ENCODE measurements around the gene AFF3. TPM values are rescaled to one million over a fixed set of nuclear protein-coding genes. Genes with fewer than 3 reads are reported as not detected.

Gene AFF3
- total RNA-seq, 1 experiment from 2014 or later: 0.22 TPM

DNA sequence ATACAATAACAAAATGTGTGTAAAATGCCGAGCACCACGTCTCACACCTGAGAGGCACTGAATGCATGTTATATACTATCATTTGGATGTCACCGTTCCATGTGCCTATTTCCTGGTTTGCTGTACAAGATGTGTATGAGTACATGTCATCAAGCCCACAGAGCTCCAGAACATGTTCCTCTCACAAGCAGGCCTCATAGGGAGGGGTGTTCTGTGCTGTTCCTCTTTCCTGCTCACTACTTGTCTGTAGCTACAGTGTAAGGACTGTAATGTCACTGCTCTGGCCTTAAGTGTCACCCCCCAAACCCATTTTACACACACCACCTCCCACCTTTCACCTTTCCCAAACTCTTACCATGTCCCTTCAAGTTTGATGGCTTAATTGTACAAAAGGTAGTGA is 1.8 kb downstream of the AFF3 start:
- TF ChIP-seq, protein P1, sequence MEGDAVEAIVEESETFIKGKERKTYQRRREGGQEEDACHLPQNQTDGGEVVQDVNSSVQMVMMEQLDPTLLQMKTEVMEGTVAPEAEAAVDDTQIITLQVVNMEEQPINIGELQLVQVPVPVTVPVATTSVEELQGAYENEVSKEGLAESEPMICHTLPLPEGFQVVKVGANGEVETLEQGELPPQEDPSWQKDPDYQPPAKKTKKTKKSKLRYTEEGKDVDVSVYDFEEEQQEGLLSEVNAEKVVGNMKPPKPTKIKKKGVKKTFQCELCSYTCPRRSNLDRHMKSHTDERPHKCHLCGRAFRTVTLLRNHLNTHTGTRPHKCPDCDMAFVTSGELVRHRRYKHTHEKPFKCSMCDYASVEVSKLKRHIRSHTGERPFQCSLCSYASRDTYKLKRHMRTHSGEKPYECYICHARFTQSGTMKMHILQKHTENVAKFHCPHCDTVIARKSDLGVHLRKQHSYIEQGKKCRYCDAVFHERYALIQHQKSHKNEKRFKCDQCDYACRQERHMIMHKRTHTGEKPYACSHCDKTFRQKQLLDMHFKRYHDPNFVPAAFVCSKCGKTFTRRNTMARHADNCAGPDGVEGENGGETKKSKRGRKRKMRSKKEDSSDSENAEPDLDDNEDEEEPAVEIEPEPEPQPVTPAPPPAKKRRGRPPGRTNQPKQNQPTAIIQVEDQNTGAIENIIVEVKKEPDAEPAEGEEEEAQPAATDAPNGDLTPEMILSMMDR (conservative IDR thresholded peaks at IDR 0.05): no peak
- H3K56ac ChIP-seq (ENCODE audit: insufficient read length, low read depth, low read length): no peak overlapping the region

More for the DNA sequence above, 1.8 kb downstream of the AFF3 start:
- Histone ChIP-seq H3K23me2 (ENCODE audit: insufficient read length, low read depth, low read length, poor library complexity, severe bottlenecking) (no peaks in the 10 kb centered on the region), H3K9me3 (ENCODE audit: control insufficient read depth, low read depth, low read length) (no peaks in the 10 kb centered on the region), H3K79me1 (ENCODE audit: insufficient read depth, low read depth, low read length, poor library complexity, severe bottlenecking) (no peaks in the 10 kb centered on the region), H2BK5ac (ENCODE audit: insufficient read length, low read length) (no peak overlapping the region), H2BK120ac (ENCODE audit: low read depth, low read length, poor library complexity, severe bottlenecking) (no peak overlapping the region), H3K14ac (ENCODE audit: insufficient read depth, low read length) (no peak overlapping the region), H2BK12ac (ENCODE audit: insufficient read length, low read depth, low read length) (no peak overlapping the region), H2BK15ac (ENCODE audit: low read depth, low read length) (no peak overlapping the region), H4K8ac (replicated peaks; ENCODE audit: insufficient read length, low read depth, low read length) (no peak overlapping the region), H2BK20ac (ENCODE audit: low read depth, low read length, poor library complexity, severe bottlenecking) (no peak overlapping the region), H3K4ac (ENCODE audit: low read depth, low read length) (no peak overlapping the region), H3K27ac (ENCODE audit: insufficient read length, low read depth, low read length) (no peak overlapping the region), H2AFZ (ENCODE audit: low read length) (no peak overlapping the region), H3T11ph (ENCODE audit: low read length) (no peak overlapping the region), H3K9ac (ENCODE audit: extremely low read depth, insufficient read length, low read length) (no peak overlapping the region), H3K27me3 (ENCODE audit: insufficient read depth, low read length) (no peaks in the 10 kb centered on the region), H2AK5ac (ENCODE audit: insufficient read length, low read length) (no peak overlapping the region), H3K79me2 (ENCODE audit: insufficient read depth, low read length) (no peaks in the 10 kb centered on the region), H3K18ac (ENCODE audit: insufficient read length, low read depth, low read length) (no peak overlapping the region), H4K91ac (ENCODE audit: insufficient read length, low read depth, low read length) (no peak overlapping the region), H3K23ac (ENCODE audit: insufficient read length, low read depth, low read length) (no peak overlapping the region), H3K4me1 (ENCODE audit: insufficient read depth, low read length) (no peaks in the 10 kb centered on the region), H4K5ac (ENCODE audit: insufficient read length, low read depth, low read length) (no peak overlapping the region), H3K4me2 (ENCODE audit: insufficient read depth, insufficient read length, low read length) (no peak overlapping the region), H4K20me1 (ENCODE audit: control insufficient read depth, insufficient read depth, insufficient read length) (no peaks in the 10 kb centered on the region)
- no peaks in the 10 kb centered on the region for H3K4me1 Mint-ChIP-seq
- WGBS (ENCODE audit: extremely low coverage, insufficient read length, low lambda C conversion rate): no CpG with 5 or more reads among the region's 3 CpGs
- H3K9me3 Mint-ChIP-seq: peaks cover 6 to 10% of the 10 kb centered on the region in 2 experiments; a peak in 4 of 5 replicates
- H3K27ac Mint-ChIP-seq: no peak overlapping the region
- DNase-seq: no peak
- H3K27me3 Mint-ChIP-seq (ENCODE audit: low read depth): peaks cover 74% of the 10 kb centered on the region
- H3K4me3 Mint-ChIP-seq: no peak overlapping the region
- no peaks in the 10 kb centered on the region for H3K36me3 Mint-ChIP-seq (ENCODE audit: insufficient read depth in 1 of 3, low read depth in 3 of 3)
